GOT3 (cell line): Measurements from ENCODE around the gene BLOC1S5.
A peak's percentile ranks its signal among the peaks of the same experiment; 100 is the strongest.
"Not testable (repeated sequence)": the region's sequence is repeated elsewhere in the genome, so short reads cannot be mapped to it uniquely, and the experiment has no call there.

ENCODE experiments used
- DNase-seq: peaks from one replicate; lab custom pipeline; 2025; ENCODE audit warnings: mixed read lengths; lab: John Stamatoyannopoulos, UW

Gene BLOC1S5

GRCh38 chr6:7993399-7993798 lies 70.8 kb downstream of the BLOC1S5 start:
- no peak for DNase-seq

- DNase-seq: no peak
Measured at GRCh38 chr6:7992002-7992815, 72.0 kb downstream of the BLOC1S5 start.

GRCh38 chr6:7991536-7991935 lies 72.7 kb downstream of the BLOC1S5 start:
- no peak for DNase-seq

GRCh38 chr6:7986219-7986618 lies 78.0 kb downstream of the BLOC1S5 start:
- no peak for DNase-seq

- not testable (repeated sequence) for DNase-seq
Measured at GRCh38 chr6:7983967-7984366, 80.2 kb downstream of the BLOC1S5 start.

- DNase-seq: no peak
Measured at GRCh38 chr6:7979831-7980230, 84.4 kb downstream of the BLOC1S5 start.

GRCh38 chr6:7978736-7979135 lies 85.5 kb downstream of the BLOC1S5 start:
- DNase-seq: no peak

GRCh38 chr6:7976485-7977056 lies 87.6 kb downstream of the BLOC1S5 start:
- no peak for DNase-seq

- no peak for DNase-seq
Measured at GRCh38 chr6:7975764-7976146, 88.4 kb downstream of the BLOC1S5 start.

GRCh38 chr6:7974938-7975763 lies 89.0 kb downstream of the BLOC1S5 start:
- peak; percentile 8 for DNase-seq

- no peak for DNase-seq
Measured at GRCh38 chr6:7974565-7974937, 89.6 kb downstream of the BLOC1S5 start.

- DNase-seq: no peak
Measured at GRCh38 chr6:7973584-7973983, 90.6 kb downstream of the BLOC1S5 start.

GRCh38 chr6:7971499-7971898 lies 92.7 kb downstream of the BLOC1S5 start:
- no peak for DNase-seq

- no peak for DNase-seq
Measured at GRCh38 chr6:7970616-7971015, 93.6 kb downstream of the BLOC1S5 start.
